ENCODE data around the gene TOMM22. TPM values are rescaled to one million over a fixed set of nuclear protein-coding genes. Genes with fewer than 3 reads are reported as not detected.

TOMM22 gene
- total RNA-seq, 6 experiments from 2014 or later = 23.2 to 36.8 (median 32.4) TPM

DNA sequence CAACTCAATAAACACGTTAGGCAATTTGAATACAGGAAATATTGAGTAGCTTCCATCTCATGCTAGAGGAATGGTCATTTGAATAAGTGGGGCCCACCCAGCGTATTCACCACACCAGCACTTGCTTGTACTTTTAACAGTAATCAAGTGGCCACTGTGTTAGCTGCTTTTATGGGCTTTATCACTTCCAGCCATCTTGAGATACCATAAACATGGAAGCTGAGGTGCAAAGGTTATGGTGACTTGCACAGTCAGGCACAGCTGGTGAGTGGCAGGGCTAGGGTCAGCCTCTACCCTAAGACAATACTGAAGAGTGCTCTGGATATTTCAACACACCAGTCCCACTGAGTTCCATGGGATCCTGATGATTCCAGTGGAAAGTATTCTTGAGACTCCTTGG lies 12.3 kb downstream of the TOMM22 start:
- no peak overlapping the region for H3K4me3 ChIP-seq
- no peak overlapping the region for H3K27ac ChIP-seq
- DNase-seq (no peak), ATAC-seq (no peak)
- intact Hi-C loops (cut with DNase I) = no loop called here
- TF ChIP-seq, protein P1, sequence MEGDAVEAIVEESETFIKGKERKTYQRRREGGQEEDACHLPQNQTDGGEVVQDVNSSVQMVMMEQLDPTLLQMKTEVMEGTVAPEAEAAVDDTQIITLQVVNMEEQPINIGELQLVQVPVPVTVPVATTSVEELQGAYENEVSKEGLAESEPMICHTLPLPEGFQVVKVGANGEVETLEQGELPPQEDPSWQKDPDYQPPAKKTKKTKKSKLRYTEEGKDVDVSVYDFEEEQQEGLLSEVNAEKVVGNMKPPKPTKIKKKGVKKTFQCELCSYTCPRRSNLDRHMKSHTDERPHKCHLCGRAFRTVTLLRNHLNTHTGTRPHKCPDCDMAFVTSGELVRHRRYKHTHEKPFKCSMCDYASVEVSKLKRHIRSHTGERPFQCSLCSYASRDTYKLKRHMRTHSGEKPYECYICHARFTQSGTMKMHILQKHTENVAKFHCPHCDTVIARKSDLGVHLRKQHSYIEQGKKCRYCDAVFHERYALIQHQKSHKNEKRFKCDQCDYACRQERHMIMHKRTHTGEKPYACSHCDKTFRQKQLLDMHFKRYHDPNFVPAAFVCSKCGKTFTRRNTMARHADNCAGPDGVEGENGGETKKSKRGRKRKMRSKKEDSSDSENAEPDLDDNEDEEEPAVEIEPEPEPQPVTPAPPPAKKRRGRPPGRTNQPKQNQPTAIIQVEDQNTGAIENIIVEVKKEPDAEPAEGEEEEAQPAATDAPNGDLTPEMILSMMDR (IDR thresholded peaks at IDR 0.05) = no peak
- TF ChIP-seq POLR2A (IDR thresholded peaks at IDR 0.05) = no peak
- H3K9me3 ChIP-seq = no peaks in the 10 kb centered on the region
- 85% methylated on average over 2 of the region's 2 CpGs for WGBS (ENCODE audit: insufficient coverage, low coverage, low lambda C conversion rate, missing lambda C conversion rate)
- no peaks in the 10 kb centered on the region for H3K27me3 ChIP-seq
- H3K36me3 ChIP-seq = no peaks in the 10 kb centered on the region
- peaks cover 0 to 33% (median 6%) of the 10 kb centered on the region in 4 donors for H3K4me1 ChIP-seq

DNA sequence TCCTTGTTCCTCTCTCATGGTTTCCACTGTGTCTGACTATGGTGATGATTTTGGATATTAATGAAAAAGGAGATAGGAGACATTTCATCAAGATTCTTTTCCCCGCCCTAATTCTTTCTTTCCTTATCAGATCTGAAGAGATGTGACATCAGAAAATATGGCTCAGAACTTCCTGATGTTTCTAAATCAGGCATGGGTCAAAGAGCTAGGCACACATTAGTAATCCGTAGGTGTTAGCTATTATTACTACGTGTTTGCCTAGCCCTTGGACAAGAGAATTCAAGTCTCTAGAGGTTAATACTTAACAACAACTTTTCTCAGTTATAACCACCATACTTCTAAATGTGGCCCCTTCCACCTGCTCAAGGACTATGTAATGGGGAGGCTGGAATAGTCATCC lies 13.2 kb downstream of the TOMM22 start:
- no peaks in the 10 kb centered on the region for H3K36me3 ChIP-seq
- WGBS (ENCODE audit: insufficient coverage, low coverage, low lambda C conversion rate, missing lambda C conversion rate) = 58% methylated on average over 3 of the region's 3 CpGs
- H3K4me1 ChIP-seq = peaks cover 0 to 42% (median 9%) of the 10 kb centered on the region in 4 donors

DNA sequence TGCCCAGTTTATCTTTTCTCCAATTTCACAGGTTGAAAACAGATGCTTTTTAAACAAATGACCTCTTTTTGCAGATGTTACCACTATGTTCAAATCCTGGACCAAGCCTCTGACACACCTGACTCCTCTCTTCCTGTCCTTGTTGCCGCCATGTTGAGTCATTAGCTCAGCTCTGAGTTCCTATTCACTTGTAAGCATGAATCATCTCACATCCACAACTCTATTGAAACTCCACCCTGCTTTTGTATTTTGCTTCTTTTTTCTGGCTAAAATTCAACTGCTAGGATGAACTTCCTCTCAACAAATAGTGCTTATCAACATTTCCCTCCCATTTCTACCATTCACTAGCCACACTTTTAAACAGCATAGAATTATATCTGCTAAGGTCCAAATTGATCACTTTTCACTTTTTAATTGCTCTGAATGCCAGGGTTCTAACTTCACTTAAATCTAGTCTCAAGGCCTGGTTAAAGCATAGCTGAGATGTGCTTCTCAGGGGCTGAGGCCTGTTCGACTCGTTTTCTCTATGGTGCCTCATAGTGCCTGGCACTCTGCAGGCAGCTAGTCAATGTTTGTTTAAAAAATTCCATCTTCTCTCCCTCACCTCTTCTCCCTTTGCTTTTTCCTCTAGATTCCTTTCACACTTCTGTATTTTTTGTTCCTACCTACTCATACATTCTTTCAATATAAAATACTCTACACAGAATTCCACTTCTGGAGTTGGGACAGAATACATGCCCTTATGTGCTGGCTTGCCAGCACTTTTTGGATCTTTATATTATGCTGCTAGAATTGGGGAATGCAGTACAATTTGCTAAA lies 15.1 kb downstream of the TOMM22 start:
- ATAC-seq = peak in 1 of 4 donors; percentile 36
- WGBS (ENCODE audit: insufficient coverage, low coverage, low lambda C conversion rate, missing lambda C conversion rate) = 16% methylated on average over 3 of the region's 3 CpGs
- DNase-seq = no peak
- TF ChIP-seq, protein P1 (IDR thresholded peaks at IDR 0.05) = no peak
- TF ChIP-seq POLR2A (IDR thresholded peaks at IDR 0.05) = no peak
- H3K27ac ChIP-seq = peak overlapping the region; percentile 27 to 99 (median 66)
- no peaks in the 10 kb centered on the region for H3K9me3 ChIP-seq
- intact Hi-C loops (cut with DNase I) = no loop called here
- no peak overlapping the region for H3K4me3 ChIP-seq
- peaks cover 0 to 43% (median 9%) of the 10 kb centered on the region in 4 donors for H3K4me1 ChIP-seq
- H3K27me3 ChIP-seq = no peaks in the 10 kb centered on the region
- H3K36me3 ChIP-seq = no peaks in the 10 kb centered on the region

More for the DNA sequence above, 13.2 kb downstream of the TOMM22 start:
- H3K27ac ChIP-seq = no peak overlapping the region
- TF ChIP-seq POLR2A (IDR thresholded peaks at IDR 0.05) = no peak
- TF ChIP-seq, protein P1 (IDR thresholded peaks at IDR 0.05) = no peak
- DNase-seq (no peak), ATAC-seq (peak in 1 of 4 donors; percentile 6)
- intact Hi-C loops (cut with DNase I) = no loop called here
- H3K9me3 ChIP-seq = no peaks in the 10 kb centered on the region
- H3K4me3 ChIP-seq = no peak overlapping the region
- H3K27me3 ChIP-seq = no peaks in the 10 kb centered on the region

DNA sequence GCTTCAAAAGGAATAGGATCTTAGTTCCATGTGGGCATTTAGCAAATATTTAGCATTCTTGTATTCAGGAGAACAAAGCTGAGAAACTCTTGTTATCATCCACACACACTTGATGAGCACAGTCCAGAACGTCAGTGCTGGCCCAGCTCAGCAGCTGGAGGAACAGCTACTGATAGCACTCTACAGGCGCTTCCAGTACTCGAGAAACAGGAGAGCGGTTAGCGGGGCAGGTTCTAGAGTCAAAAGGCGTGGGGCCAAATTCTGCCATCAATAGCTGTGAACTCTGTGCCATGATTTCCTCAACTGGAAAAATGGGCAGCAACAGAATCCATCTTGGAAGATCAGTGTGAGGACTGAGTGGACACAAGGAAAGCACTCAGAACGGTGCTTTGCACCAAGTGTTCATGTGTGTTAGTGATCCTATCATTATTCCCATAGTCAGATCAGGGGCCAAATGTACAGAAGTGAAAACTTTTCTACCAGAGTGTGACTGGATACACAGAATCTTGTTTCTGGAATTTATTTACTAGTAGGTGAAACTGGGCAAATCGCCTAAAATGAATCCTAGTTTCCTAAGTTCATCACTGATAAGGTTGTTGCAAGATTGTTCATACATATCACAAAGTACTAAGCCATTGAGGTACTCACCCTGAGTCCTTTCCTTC lies 15.8 kb downstream of the TOMM22 start:
- TF ChIP-seq, protein P1 (IDR thresholded peaks at IDR 0.05) = no peak
- no peak for TF ChIP-seq POLR2A (IDR thresholded peaks at IDR 0.05)
- Histone ChIP-seq H3K27ac (peak overlapping the region; percentile 43 to 99 (median 66)), H3K36me3 (no peaks in the 10 kb centered on the region), H3K4me3 (no peak overlapping the region), H3K9me3 (no peaks in the 10 kb centered on the region), H3K27me3 (no peaks in the 10 kb centered on the region), H3K4me1 (peaks cover 0 to 43% (median 9%) of the 10 kb centered on the region in 4 donors)
- intact Hi-C loops (cut with DNase I) = no loop called here
- no peak for DNase-seq
- ATAC-seq = peak in 2 of 4 donors; percentile 4 to 5
- WGBS (ENCODE audit: insufficient coverage, low coverage, low lambda C conversion rate, missing lambda C conversion rate) = 23% methylated on average over 7 of the region's 8 CpGs
